Neural progenitor cell (in vitro differentiated cells): ENCODE data around the gene ZIC5. TPM values are rescaled to one million over a fixed set of nuclear protein-coding genes. Genes with fewer than 3 reads are reported as not detected.

Experiments used
- DNase-seq: peaks from one replicate; pipeline ENCODE4 v3.0.0-alpha.2; 2016; ENCODE audit warnings: low spot score
- H2AFZ ChIP-seq: fragments of 200-600 bp; sonication (generic); replicated peaks from 2 replicates; pipeline ENCODE4 v1.6.1; 2016; ENCODE audit warnings: antibody characterized with exemption
- H3F3A ChIP-seq: fragments of 200-600 bp; sonication (generic); 2 replicates; pipeline ENCODE4 v1.6.1; 2016; ENCODE audit warnings: antibody characterized with exemption, low read depth
- H3K27ac ChIP-seq: fragments of 200-600 bp; sonication (generic); 2 replicates; pipeline ENCODE4 v1.5.1; 2016; ENCODE audit warnings: mild to moderate bottlenecking
- H3K27me3 ChIP-seq: fragments of 200-600 bp; sonication (generic); 2 replicates; pipeline ENCODE4 v1.6.1; 2016; ENCODE audit warnings: mild to moderate bottlenecking, moderate library complexity
- H3K36me3 ChIP-seq: fragments of 200-600 bp; sonication (generic); 2 replicates; pipeline ENCODE4 v1.5.1; 2016
- H3K4me1 ChIP-seq: fragments of 200-600 bp; sonication (generic); 2 replicates; pipeline ENCODE4 v1.6.1; 2016; ENCODE audit warnings: mixed run types
- H3K4me2 ChIP-seq: fragments of 200-600 bp; sonication (generic); 2 replicates; pipeline ENCODE4 v1.6.1; 2016
- H3K4me3 ChIP-seq: fragments of 200-600 bp; sonication (generic); 2 replicates; pipeline ENCODE4 v1.5.1; 2016
- H3K79me2 ChIP-seq: fragments of 200-600 bp; sonication (generic); 2 replicates; pipeline ENCODE4 v1.6.1; 2016; ENCODE audit warnings: low read depth
- H3K9ac ChIP-seq: fragments of 200-600 bp; sonication (generic); 2 replicates; pipeline ENCODE4 v1.6.1; 2016
- H3K9me3 ChIP-seq: fragments of 200-600 bp; sonication (generic); 2 replicates; pipeline ENCODE4 v1.5.1; 2016; ENCODE audit warnings: low read depth
- H4K20me1 ChIP-seq: fragments of 200-600 bp; sonication (generic); 2 replicates; pipeline ENCODE4 v1.6.1; 2016; ENCODE audit warnings: low read depth
- H3K27ac Mint-ChIP-seq: 3 replicates; pipeline ENCODE4 v1.8.0; 2021; ENCODE audit warnings: mixed read lengths
- H3K27me3 Mint-ChIP-seq: 2 replicates; pipeline ENCODE4 v1.8.0; 2022; ENCODE audit warnings: low read depth, mild to moderate bottlenecking, inconsistent platforms, moderate library complexity, mixed read lengths; ENCODE audit not compliant: insufficient read depth
- H3K36me3 Mint-ChIP-seq: 3 replicates; pipeline ENCODE4 v1.8.0; 2021; ENCODE audit warnings: mixed read lengths
- H3K4me1 Mint-ChIP-seq: 3 replicates; pipeline ENCODE4 v1.8.0; 2021; ENCODE audit warnings: mixed read lengths
- H3K4me3 Mint-ChIP-seq: 3 replicates; pipeline ENCODE4 v1.8.0; 2021; ENCODE audit warnings: mild to moderate bottlenecking, moderate library complexity, mixed read lengths
- H3K9me3 Mint-ChIP-seq: 3 replicates; pipeline ENCODE4 v1.8.0; 2020; ENCODE audit warnings: mixed read lengths
- CTCF ChIP-seq: fragments of 200-600 bp; sonication (generic); IDR thresholded peaks from 2 replicates; pipeline ENCODE4 v1.5.1; 2017; ENCODE audit warnings: antibody characterized with exemption, mild to moderate bottlenecking
- EZH2 ChIP-seq: fragments of 200-600 bp; sonication (generic); IDR thresholded peaks from 2 replicates; pipeline ENCODE4 v1.6.1; 2017; ENCODE audit warnings: antibody characterized with exemption, mild to moderate bottlenecking, moderate library complexity
- EZH2phosphoT487 ChIP-seq: fragments of 200-600 bp; sonication (generic); IDR thresholded peaks from 2 replicates; pipeline ENCODE4 v1.6.1; 2017; ENCODE audit warnings: antibody characterized with exemption
- total RNA-seq: library from RNA; depleted of rRNA; stranded (reverse); fragments of >200 nt; gene quantifications from 2 replicates; pipeline ENCODE4 v1.2.3, GENCODE V29; 2015; ENCODE audit warnings: low replicate concordance

The ZIC5 gene
- total RNA-seq, 1 donor from 2014 or later: 35.7 TPM

- Histone ChIP-seq H2AFZ (no peak overlapping the region), H3K4me1 (peaks cover 76% of the 10 kb centered on the region), H3K9ac (no peak overlapping the region), H3K27ac (no peak overlapping the region), H3K4me2 (peak overlapping the region; percentile 77), H3K4me3 (peak overlapping the region; percentile 35), H3K27me3 (peaks cover 98% of the 10 kb centered on the region), H3K79me2 (peaks cover 33% of the 10 kb centered on the region), H3K9me3 (no peaks in the 10 kb centered on the region), H3K36me3 (peaks cover under 1% of the 10 kb centered on the region), H3F3A (peaks cover 99% of the 10 kb centered on the region), H4K20me1 (peaks cover 86% of the 10 kb centered on the region)
- DNase-seq: peak; percentile 83
- no peak for TF ChIP-seq EZH2
- TF ChIP-seq CTCF: no peak
- TF ChIP-seq EZH2phosphoT487: peak; percentile 7
- Mint-ChIP-seq H3K27me3 (peaks cover 35% of the 10 kb centered on the region), H3K4me3 (peak overlapping the region; percentile 85), H3K27ac (peak overlapping the region; percentile 60), H3K9me3 (peaks cover 4% of the 10 kb centered on the region), H3K4me1 (peaks cover 86% of the 10 kb centered on the region), H3K36me3 (peaks cover 10% of the 10 kb centered on the region)
These were observed 20.5 kb upstream of the ZIC5 start for GRCh38 chr13:99991828-99992775.

- Histone ChIP-seq H3K79me2 (peaks cover 41% of the 10 kb centered on the region), H3K4me1 (peaks cover 75% of the 10 kb centered on the region), H3F3A (peaks cover 99% of the 10 kb centered on the region), H3K9me3 (no peaks in the 10 kb centered on the region), H4K20me1 (peaks cover 90% of the 10 kb centered on the region), H3K27ac (no peak overlapping the region), H3K4me2 (peak overlapping the region; percentile 77), H2AFZ (no peak overlapping the region), H3K36me3 (peaks cover 9% of the 10 kb centered on the region), H3K27me3 (peaks cover 89% of the 10 kb centered on the region), H3K4me3 (peak overlapping the region; percentile 35), H3K9ac (no peak overlapping the region)
- peak overlapping the region; percentile 60 for H3K27ac Mint-ChIP-seq
- H3K27me3 Mint-ChIP-seq: peaks cover 30% of the 10 kb centered on the region
- H3K4me3 Mint-ChIP-seq: peak overlapping the region; percentile 98
- peaks cover under 1% of the 10 kb centered on the region for H3K9me3 Mint-ChIP-seq
- peak; percentile 39 for DNase-seq
- H3K4me1 Mint-ChIP-seq: peaks cover 85% of the 10 kb centered on the region
- H3K36me3 Mint-ChIP-seq: peaks cover 18% of the 10 kb centered on the region
- no peak for TF ChIP-seq EZH2
- peak; percentile 6 for TF ChIP-seq CTCF
These were observed 19.7 kb upstream of the ZIC5 start for GRCh38 chr13:99991013-99991827.

- Histone ChIP-seq H3K9me3 (no peaks in the 10 kb centered on the region), H3K36me3 (peaks cover 15% of the 10 kb centered on the region), H2AFZ (no peak overlapping the region), H3K27ac (no peak overlapping the region), H3K4me2 (peak overlapping the region; percentile 77), H3F3A (peaks cover 95% of the 10 kb centered on the region), H3K4me3 (peak overlapping the region; percentile 35), H3K79me2 (peaks cover 50% of the 10 kb centered on the region), H4K20me1 (peaks cover 93% of the 10 kb centered on the region), H3K9ac (no peak overlapping the region), H3K4me1 (peaks cover 66% of the 10 kb centered on the region), H3K27me3 (peaks cover 80% of the 10 kb centered on the region)
- H3K36me3 Mint-ChIP-seq: peaks cover 25% of the 10 kb centered on the region
- peaks cover 80% of the 10 kb centered on the region for H3K4me1 Mint-ChIP-seq
- peak overlapping the region; percentile 98 for H3K4me3 Mint-ChIP-seq
- DNase-seq: peak; percentile 63
- peaks cover 33% of the 10 kb centered on the region for H3K27me3 Mint-ChIP-seq
- TF ChIP-seq EZH2phosphoT487: no peak
- TF ChIP-seq CTCF: no peak
- no peak for TF ChIP-seq EZH2
- peak overlapping the region; percentile 22 for H3K27ac Mint-ChIP-seq
- peaks cover 5% of the 10 kb centered on the region for H3K9me3 Mint-ChIP-seq
These were observed 18.8 kb upstream of the ZIC5 start for GRCh38 chr13:99990126-99990977.
